Measurements from ENCODE around the gene RNF182. TPM values are rescaled to one million over a fixed set of nuclear protein-coding genes. Genes with fewer than 3 reads are reported as not detected.

Gene RNF182
- total and polyA plus RNA-seq, 9 of the 15 experiments (the other 6 are each of a cell fraction or from before 2014, with no cell fraction given): 12.8 to 22.8 (median 17.5) TPM

DNA sequence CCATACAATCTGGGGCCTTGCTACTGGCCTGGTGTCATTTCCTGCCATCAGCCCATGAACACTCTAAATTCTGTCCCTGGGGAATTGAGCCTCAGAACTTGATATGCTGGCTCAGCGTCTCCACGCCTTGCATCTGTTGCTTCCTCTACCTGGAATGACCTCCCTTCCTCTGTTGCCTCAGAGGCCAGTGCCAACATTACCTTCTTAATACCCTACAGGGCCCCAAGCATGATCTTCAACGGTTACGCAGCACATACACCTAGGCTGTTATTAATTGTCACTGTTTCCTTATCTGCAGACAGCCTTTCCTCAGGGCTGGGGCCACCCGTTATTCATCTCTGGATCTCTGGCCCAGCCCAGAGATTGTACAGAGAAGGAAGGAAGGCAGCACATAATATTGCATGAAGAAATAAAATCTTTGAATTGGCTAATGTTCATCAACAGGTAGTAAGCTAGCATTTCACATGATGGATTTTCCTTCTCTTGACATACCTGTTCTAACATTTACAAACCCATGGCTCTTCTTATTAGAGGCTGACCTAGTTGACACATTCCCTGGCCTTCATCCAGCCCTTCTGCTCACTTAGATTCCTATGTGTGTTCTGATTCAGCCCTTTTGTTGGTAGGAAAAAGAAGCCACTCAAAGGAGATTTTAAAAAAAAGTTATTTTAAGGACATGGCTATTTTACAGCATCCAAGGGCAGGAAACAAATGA is 8.4 kb upstream of the RNF182 start (continued):
- TF ChIP-seq, protein P1, sequence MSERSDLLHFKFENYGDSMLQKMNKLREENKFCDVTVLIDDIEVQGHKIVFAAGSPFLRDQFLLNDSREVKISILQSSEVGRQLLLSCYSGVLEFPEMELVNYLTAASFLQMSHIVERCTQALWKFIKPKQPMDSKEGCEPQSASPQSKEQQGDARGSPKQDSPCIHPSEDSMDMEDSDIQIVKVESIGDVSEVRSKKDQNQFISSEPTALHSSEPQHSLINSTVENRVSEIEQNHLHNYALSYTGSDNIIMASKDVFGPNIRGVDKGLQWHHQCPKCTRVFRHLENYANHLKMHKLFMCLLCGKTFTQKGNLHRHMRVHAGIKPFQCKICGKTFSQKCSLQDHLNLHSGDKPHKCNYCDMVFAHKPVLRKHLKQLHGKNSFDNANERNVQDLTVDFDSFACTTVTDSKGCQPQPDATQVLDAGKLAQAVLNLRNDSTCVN (CRISPR knock-in tag; IDR thresholded peaks at IDR 0.05): no peak
- TF ChIP-seq STAT5A (IDR thresholded peaks at IDR 0.05; ENCODE audit: borderline replicate concordance, low read length) (no peak), TAL1 (IDR thresholded peaks at IDR 0.05) (0 out of 2 replicates have a peak, but pooled peaks have one; percentile 21), SMC3 (conservative IDR thresholded peaks at IDR 0.05; ENCODE audit: insufficient read depth, low read depth, low read length) (no peak), RCOR1 (IDR thresholded peaks at IDR 0.05; ENCODE audit: borderline replicate concordance in 1 of 2, low read depth in 2 of 2, low read length in 2 of 2) (peak in 1 of 2 experiments; percentile 30; a peak in 1 of 4 replicates), ZFP36 (IDR thresholded peaks at IDR 0.05; ENCODE audit: low read depth, low read length, partially characterized antibody) (no peak), ZNF507 (tag; conservative IDR thresholded peaks at IDR 0.05) (no peak), RBM34 (IDR thresholded peaks at IDR 0.05; ENCODE audit: borderline replicate concordance, insufficient read depth, low read length) (no peak), L3MBTL2 (IDR thresholded peaks at IDR 0.05) (0 out of 2 replicates have a peak, but pooled peaks have one; percentile 10), SRSF3 (IDR thresholded peaks at IDR 0.05; ENCODE audit: insufficient read depth, low read length) (no peak), GABPB1 (CRISPR knock-in tag; IDR thresholded peaks at IDR 0.05) (0 out of 2 replicates have a peak, but pooled peaks have one; percentile 23), SIRT6 (IDR thresholded peaks at IDR 0.05; ENCODE audit: low read depth, low read length) (no peak), NCOA1 (IDR thresholded peaks at IDR 0.05; ENCODE audit: low read depth) (no peak), MAFG (tag; conservative IDR thresholded peaks at IDR 0.05) (peak; percentile 68)
- TF ChIP-seq, protein P2, sequence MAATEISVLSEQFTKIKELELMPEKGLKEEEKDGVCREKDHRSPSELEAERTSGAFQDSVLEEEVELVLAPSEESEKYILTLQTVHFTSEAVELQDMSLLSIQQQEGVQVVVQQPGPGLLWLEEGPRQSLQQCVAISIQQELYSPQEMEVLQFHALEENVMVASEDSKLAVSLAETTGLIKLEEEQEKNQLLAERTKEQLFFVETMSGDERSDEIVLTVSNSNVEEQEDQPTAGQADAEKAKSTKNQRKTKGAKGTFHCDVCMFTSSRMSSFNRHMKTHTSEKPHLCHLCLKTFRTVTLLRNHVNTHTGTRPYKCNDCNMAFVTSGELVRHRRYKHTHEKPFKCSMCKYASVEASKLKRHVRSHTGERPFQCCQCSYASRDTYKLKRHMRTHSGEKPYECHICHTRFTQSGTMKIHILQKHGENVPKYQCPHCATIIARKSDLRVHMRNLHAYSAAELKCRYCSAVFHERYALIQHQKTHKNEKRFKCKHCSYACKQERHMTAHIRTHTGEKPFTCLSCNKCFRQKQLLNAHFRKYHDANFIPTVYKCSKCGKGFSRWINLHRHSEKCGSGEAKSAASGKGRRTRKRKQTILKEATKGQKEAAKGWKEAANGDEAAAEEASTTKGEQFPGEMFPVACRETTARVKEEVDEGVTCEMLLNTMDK (IDR thresholded peaks at IDR 0.05; ENCODE audit: borderline replicate concordance, insufficient read depth, low read depth, low read length, poor library complexity, severe bottlenecking): no peak
- TF ChIP-seq, protein P3, sequence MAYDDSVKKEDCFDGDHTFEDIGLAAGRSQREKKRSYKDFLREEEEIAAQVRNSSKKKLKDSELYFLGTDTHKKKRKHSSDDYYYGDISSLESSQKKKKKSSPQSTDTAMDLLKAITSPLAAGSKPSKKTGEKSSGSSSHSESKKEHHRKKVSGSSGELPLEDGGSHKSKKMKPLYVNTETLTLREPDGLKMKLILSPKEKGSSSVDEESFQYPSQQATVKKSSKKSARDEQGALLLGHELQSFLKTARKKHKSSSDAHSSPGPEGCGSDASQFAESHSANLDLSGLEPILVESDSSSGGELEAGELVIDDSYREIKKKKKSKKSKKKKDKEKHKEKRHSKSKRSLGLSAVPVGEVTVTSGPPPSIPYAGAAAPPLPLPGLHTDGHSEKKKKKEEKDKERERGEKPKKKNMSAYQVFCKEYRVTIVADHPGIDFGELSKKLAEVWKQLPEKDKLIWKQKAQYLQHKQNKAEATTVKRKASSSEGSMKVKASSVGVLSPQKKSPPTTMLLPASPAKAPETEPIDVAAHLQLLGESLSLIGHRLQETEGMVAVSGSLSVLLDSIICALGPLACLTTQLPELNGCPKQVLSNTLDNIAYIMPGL (CRISPR knock-in tag; IDR thresholded peaks at IDR 0.05): 0 out of 2 replicates have a peak, but pooled peaks have one; percentile 8
- TF ChIP-seq, protein P4, sequence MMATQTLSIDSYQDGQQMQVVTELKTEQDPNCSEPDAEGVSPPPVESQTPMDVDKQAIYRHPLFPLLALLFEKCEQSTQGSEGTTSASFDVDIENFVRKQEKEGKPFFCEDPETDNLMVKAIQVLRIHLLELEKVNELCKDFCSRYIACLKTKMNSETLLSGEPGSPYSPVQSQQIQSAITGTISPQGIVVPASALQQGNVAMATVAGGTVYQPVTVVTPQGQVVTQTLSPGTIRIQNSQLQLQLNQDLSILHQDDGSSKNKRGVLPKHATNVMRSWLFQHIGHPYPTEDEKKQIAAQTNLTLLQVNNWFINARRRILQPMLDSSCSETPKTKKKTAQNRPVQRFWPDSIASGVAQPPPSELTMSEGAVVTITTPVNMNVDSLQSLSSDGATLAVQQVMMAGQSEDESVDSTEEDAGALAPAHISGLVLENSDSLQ (IDR thresholded peaks at IDR 0.05): no peak
- TF ChIP-seq, protein P5, sequence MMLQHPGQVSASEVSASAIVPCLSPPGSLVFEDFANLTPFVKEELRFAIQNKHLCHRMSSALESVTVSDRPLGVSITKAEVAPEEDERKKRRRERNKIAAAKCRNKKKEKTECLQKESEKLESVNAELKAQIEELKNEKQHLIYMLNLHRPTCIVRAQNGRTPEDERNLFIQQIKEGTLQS (IDR thresholded peaks at IDR 0.05): no peak
- TF ChIP-seq, protein P5 (CRISPR knock-in tag; conservative IDR thresholded peaks at IDR 0.05): 0 out of 2 replicates have a peak, but pooled peaks have one; percentile 30
